K562 (cell line): ENCODE measurements around the gene CD248.

Source experiments
- CTCF ChIP-seq, 3 experiments: IDR thresholded peaks in 2 of 3; conservative IDR thresholded peaks in 1 of 3; 2 replicates each; pipeline ENCODE4 v1.5.1; 2011 to 2012; ENCODE audit warnings: low read length in 3 of 3, mild to moderate bottlenecking in 3 of 3, control low read depth in 2 of 3, improper control_type of control experiment in 1 of 3, inconsistent platforms in 1 of 3, low read depth in 1 of 3, mixed read lengths in 1 of 3, moderate library complexity in 1 of 3; ENCODE audit not compliant: insufficient read depth in 2 of 3
- KDM2B ChIP-seq: fragments of 250-450 bp; sonication (Bioruptor Pico); IDR thresholded peaks from 2 replicates; pipeline ENCODE4 v1.8.0; 2021; ENCODE audit warnings: mild to moderate bottlenecking, moderate library complexity
- MEF2A ChIP-seq: IDR thresholded peaks from 2 replicates; pipeline ENCODE4 v1.6.1; 2011; ENCODE audit warnings: low read depth, mild to moderate bottlenecking, low read length, moderate library complexity; ENCODE audit not compliant: control insufficient read depth
- ZNF146 ChIP-seq: IDR thresholded peaks from one replicate; pipeline ENCODE4 v1.6.1; 2018; ENCODE audit warnings: missing compliant biosample characterization; ENCODE audit not compliant: unreplicated experiment
- ZNF217 ChIP-seq: sonication (generic); formaldehyde crosslinking; IDR thresholded peaks from 2 replicates; pipeline ENCODE4 v1.8.0; 2022; ENCODE audit warnings: mild to moderate bottlenecking, missing genetic modification reagents
- TF ChIP-seq, protein P1 (sequence below), 2 experiments: fragments of 450-650 bp in 1 of 2; sonication (generic) in 1 of 2; formaldehyde crosslinking in 1 of 2; IDR thresholded peaks in 1 of 2; conservative IDR thresholded peaks in 1 of 2; 2 replicates each; pipeline versions ENCODE4 v1.6.1 to v1.8.1; 2016 to 2023; ENCODE audit warnings: mild to moderate bottlenecking in 2 of 2, moderate library complexity in 2 of 2, inconsistent platforms in 1 of 2, missing genetic modification reagents in 1 of 2
- TF ChIP-seq, protein P2 (sequence below), 3 experiments: fragments of 200-800 bp in 1 of 3; sonication (Bioruptor generic) in 1 of 3; sonication (generic) in 1 of 3; formaldehyde crosslinking in 1 of 3; IDR thresholded peaks; 2 replicates each; pipeline versions ENCODE4 v1.6.1 to v1.8.0; 2016 to 2022; ENCODE audit warnings: mild to moderate bottlenecking in 2 of 3, missing compliant biosample characterization in 2 of 3, missing genetic modification characterization in 2 of 3, missing genetic modification reagents in 1 of 3
- TF ChIP-seq, protein P3 (sequence below), 2 experiments: fragments of 450-650 bp in 1 of 2; sonication (generic) in 1 of 2; formaldehyde crosslinking; conservative IDR thresholded peaks; 2 replicates each; pipeline versions ENCODE4 v1.4.0 to v1.8.1; 2020 to 2022; ENCODE audit warnings: mild to moderate bottlenecking in 1 of 2, missing genetic modification reagents in 1 of 2

DNA sequence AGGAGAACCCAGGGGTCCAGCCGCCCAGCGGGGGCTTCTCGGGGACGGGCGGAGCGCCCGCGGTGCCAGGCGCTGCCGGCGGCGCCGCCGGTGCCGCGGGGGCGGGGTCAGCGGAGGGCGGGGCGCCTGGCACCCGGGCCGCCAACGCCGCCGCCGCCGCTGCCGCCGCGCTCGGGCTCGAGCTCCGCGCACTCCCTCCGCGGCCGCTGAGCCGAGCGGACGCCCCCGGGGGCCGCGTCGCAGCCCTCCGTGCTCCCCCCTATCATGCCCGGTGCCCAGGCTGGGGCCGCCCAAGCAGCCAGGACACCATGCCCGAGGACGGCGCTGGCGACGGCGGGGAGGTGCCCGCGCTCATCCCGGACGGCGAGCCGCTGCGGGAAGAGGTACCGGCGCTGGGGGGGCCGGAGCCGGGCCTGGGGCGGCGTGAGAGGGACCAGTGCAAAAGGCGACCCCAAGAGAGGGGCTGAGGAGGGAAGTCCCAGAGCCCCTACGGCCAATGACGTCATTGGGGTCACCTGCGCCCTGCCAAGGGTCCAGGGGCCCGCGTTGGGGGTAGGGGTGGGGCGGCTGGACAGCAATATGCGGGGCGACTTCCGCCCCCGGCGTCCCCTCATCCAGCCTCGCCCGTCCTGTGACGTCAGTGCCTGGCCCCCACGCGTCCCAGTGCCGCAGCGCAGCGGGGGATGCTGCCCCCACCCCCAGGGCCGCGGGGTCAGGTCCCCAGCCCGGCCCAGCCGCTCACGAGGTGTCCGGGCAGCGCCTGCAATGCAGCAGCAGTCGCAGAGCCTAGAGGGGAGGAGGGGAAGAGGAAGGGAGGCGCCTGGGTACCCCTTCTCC is 24.9 kb downstream of the CD248 start, which contains the start of gene TMEM151A:
- TF ChIP-seq, protein P1, sequence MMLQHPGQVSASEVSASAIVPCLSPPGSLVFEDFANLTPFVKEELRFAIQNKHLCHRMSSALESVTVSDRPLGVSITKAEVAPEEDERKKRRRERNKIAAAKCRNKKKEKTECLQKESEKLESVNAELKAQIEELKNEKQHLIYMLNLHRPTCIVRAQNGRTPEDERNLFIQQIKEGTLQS (IDR thresholded peaks at IDR 0.05), result peak; percentile 30; the same call in 1 of the 2 replicates
- TF ChIP-seq, protein P1 (CRISPR knock-in tag; conservative IDR thresholded peaks at IDR 0.05), result no peak
- TF ChIP-seq, protein P2, sequence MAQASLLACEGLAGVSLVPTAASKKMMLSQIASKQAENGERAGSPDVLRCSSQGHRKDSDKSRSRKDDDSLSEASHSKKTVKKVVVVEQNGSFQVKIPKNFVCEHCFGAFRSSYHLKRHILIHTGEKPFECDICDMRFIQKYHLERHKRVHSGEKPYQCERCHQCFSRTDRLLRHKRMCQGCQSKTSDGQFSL (CRISPR knock-in tag; IDR thresholded peaks at IDR 0.05), result no peak
- TF ChIP-seq, protein P2 (tag; IDR thresholded peaks at IDR 0.05), result no peak
- TF ChIP-seq ZNF217 (CRISPR knock-in tag), result no peak
- TF ChIP-seq, protein P3, sequence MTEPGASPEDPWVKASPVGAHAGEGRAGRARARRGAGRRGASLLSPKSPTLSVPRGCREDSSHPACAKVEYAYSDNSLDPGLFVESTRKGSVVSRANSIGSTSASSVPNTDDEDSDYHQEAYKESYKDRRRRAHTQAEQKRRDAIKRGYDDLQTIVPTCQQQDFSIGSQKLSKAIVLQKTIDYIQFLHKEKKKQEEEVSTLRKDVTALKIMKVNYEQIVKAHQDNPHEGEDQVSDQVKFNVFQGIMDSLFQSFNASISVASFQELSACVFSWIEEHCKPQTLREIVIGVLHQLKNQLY (CRISPR knock-in tag; conservative IDR thresholded peaks at IDR 0.05), result no peak
- no peak for TF ChIP-seq CTCF (IDR thresholded peaks at IDR 0.05 in 2 of 3, conservative IDR thresholded peaks at IDR 0.05 in 1 of 3; ENCODE audit: insufficient read depth in 2 of 3, low read depth in 1 of 3, low read length in 3 of 3)
- no peak for TF ChIP-seq ZNF146
- TF ChIP-seq KDM2B (CRISPR knock-in tag), result no peak
- no peak for TF ChIP-seq MEF2A
